Measurements from ENCODE around the gene EREG.

- TF ChIP-seq POLR2A (IDR thresholded peaks at IDR 0.05; ENCODE audit: low read length) (no peak), GATA1 (IDR thresholded peaks at IDR 0.05; ENCODE audit: low read depth, low read length) (no peak)
These were observed 30.7 kb downstream of the EREG start for GRCh38 chr4:74395633-74396032.
